Sciatic nerve (tissue), 2 donors: Measurements from ENCODE around the gene GP1BB. TPM values are rescaled to one million over a fixed set of nuclear protein-coding genes. Genes with fewer than 3 reads are reported as not detected.
"Not testable (repeated sequence)": the region's sequence is repeated elsewhere in the genome, so short reads cannot be mapped to it uniquely, and the experiment has no call there.

Experiments used
- ATAC-seq: fragments of 200-7000 bp; cut with Tn5 transposase; one replicate; pipeline ENCODE4 v1.9.1; 2020; ENCODE audit warnings: mild to moderate bottlenecking, moderate library complexity
- DNase-seq: peaks from one replicate; pipeline ENCODE4 v3.0.0-alpha.2; 2020; ENCODE audit warnings: low spot score
- intact Hi-C: fragments of 100-400 bp; cut with DNase I; formaldehyde crosslinking; loops from one replicate; pipeline ENCODE4 v1.14.2; 2022
- total RNA-seq: library from RNA; stranded (reverse); fragmentation: NEBNext Ultra II Directional; extraction: Animal tissue kit (Norgen Biotek cat#: 25700); gene quantifications from one replicate; pipeline ENCODE4 v1.2.1, GENCODE V29; 2021
- donor health status: DM: no; HTN: no; CAD: no.
- donor health status: DM: no; HTN: no; CAD: no.

The GP1BB gene
- total RNA-seq, 1 donor from 2014 or later = 4.1 TPM

- ATAC-seq = peak; percentile 81
- intact Hi-C loops = no loop called here
- DNase-seq = no peak
These were observed 31.5 kb upstream of the GP1BB start for GRCh38 chr22:19691721-19692341.

- DNase-seq = no peak
- intact Hi-C loops = no loop called here
- no peak for ATAC-seq
These were observed 29.8 kb upstream of the GP1BB start for GRCh38 chr22:19693581-19693980.

GRCh38 chr22:19693981-19694670 lies 29.2 kb upstream of the GP1BB start:
- ATAC-seq = no peak
- DNase-seq = no peak
- intact Hi-C loops = no loop called here

GRCh38 chr22:19694696-19695095 lies 28.6 kb upstream of the GP1BB start:
- intact Hi-C loops = no loop called here
- no peak for ATAC-seq
- DNase-seq = no peak

- DNase-seq (no peak), ATAC-seq (no peak)
- intact Hi-C loops = no loop called here
These were observed 26.6 kb upstream of the GP1BB start for GRCh38 chr22:19696504-19697276.

- ATAC-seq, DNase-seq, intact Hi-C loops: not testable (repeated sequence)
These were observed 25.5 kb upstream of the GP1BB start for GRCh38 chr22:19697871-19698270.

GRCh38 chr22:19700790-19701419 lies 22.4 kb upstream of the GP1BB start:
- no peak for ATAC-seq
- no peak for DNase-seq
- intact Hi-C loops = no loop called here

- ATAC-seq = no peak
- intact Hi-C loops = no loop called here
- DNase-seq = no peak
These were observed 21.8 kb upstream of the GP1BB start for GRCh38 chr22:19701420-19702145.

- ATAC-seq (no peak), DNase-seq (no peak)
- intact Hi-C loops = no loop called here
These were observed 19.5 kb upstream of the GP1BB start for GRCh38 chr22:19703869-19704268.

GRCh38 chr22:19704355-19705015 lies 18.9 kb upstream of the GP1BB start:
- ATAC-seq (no peak), DNase-seq (no peak)
- intact Hi-C loops = no loop called here

- no peak for ATAC-seq
- intact Hi-C loops = no loop called here
- no peak for DNase-seq
These were observed 18.0 kb upstream of the GP1BB start for GRCh38 chr22:19705181-19705934.

- DNase-seq = no peak
- ATAC-seq = no peak
- intact Hi-C loops = no loop called here
These were observed 16.6 kb upstream of the GP1BB start for GRCh38 chr22:19706661-19707151.

- intact Hi-C loops = no loop called here
- ATAC-seq (no peak), DNase-seq (no peak)
These were observed 15.7 kb upstream of the GP1BB start for GRCh38 chr22:19707347-19708290.

GRCh38 chr22:19708321-19709011 lies 14.9 kb upstream of the GP1BB start:
- ATAC-seq = no peak
- no peak for DNase-seq
- intact Hi-C loops = no loop called here

- ATAC-seq = peak; percentile 47
- intact Hi-C loops = no loop called here
- DNase-seq = no peak
These were observed 14.1 kb upstream of the GP1BB start for GRCh38 chr22:19709063-19709769.
